GM19452 (cell line): ENCODE measurements around the gene PNPT1.
"Not testable (repeated sequence)": the region's sequence is repeated elsewhere in the genome, so short reads cannot be mapped to it uniquely, and the experiment has no call there.

Source experiments
- ATAC-seq: cut with Tn5 transposase; IDR thresholded peaks from one replicate; pipeline ENCODE4 v1.9.1; 2021; ENCODE audit not compliant: unreplicated experiment

Gene PNPT1

GRCh38 chr2:55598056-55598795, 95.4 kb downstream of the PNPT1 start:
- no peak for ATAC-seq

- not testable (repeated sequence) for ATAC-seq
Measured at GRCh38 chr2:55596795-55597194, 96.8 kb downstream of the PNPT1 start.

- no peak for ATAC-seq
Measured at GRCh38 chr2:55595536-55595935, 98.1 kb downstream of the PNPT1 start.

GRCh38 chr2:55592130-55592529, 101.5 kb downstream of the PNPT1 start:
- no peak for ATAC-seq

GRCh38 chr2:55590810-55591440, 102.7 kb downstream of the PNPT1 start:
- peak; percentile 86 for ATAC-seq

GRCh38 chr2:55585451-55586080, 108.1 kb downstream of the PNPT1 start:
- ATAC-seq: no peak
